H1 (cell line): ENCODE results near the gene UBR3. TPM values are rescaled to one million over a fixed set of nuclear protein-coding genes. Genes with fewer than 3 reads are reported as not detected.

Experiments used
- CTCF ChIA-PET: fragments of 300-600 bp; sonication (Branson Sonifier 250); formaldehyde crosslinking; loops from one replicate; lab custom pipeline; 2021; ENCODE audit not compliant: partially characterized antibody; lab: Charles Lee
- POLR2A ChIA-PET: fragments of 300-600 bp; sonication (Branson Sonifier 250); formaldehyde crosslinking; loops from one replicate; lab custom pipeline; 2021; ENCODE audit warnings: inconsistent platforms; ENCODE audit not compliant: partially characterized antibody; lab: Charles Lee
- DNase-seq, 2 experiments: peaks; one replicate each; pipeline versions ENCODE4 v3.0.0 to v3.0.0-alpha.2; 2010 to 2022; ENCODE audit warnings: low spot score in 2 of 2, low read depth in 1 of 2, mixed read lengths in 1 of 2
- FAIRE-seq: peaks from 2 replicates; lab custom pipeline; 2011; peaks lifted over from hg19 to GRCh38; lab: Jason Lieb, UNC
- H2AFZ ChIP-seq: 2 replicates; pipeline ENCODE4 v1.8.1; 2012; ENCODE audit warnings: low read length, inconsistent platforms
- H2AK5ac ChIP-seq: 2 replicates; pipeline ENCODE4 v1.6.1; 2013; ENCODE audit warnings: low read depth, low read length
- H2BK120ac ChIP-seq: replicated peaks from 2 replicates; pipeline ENCODE3; 2013; ENCODE audit warnings: low read depth, low read length, inconsistent platforms
- H2BK12ac ChIP-seq: 2 replicates; pipeline ENCODE4 v1.6.1; 2013; ENCODE audit warnings: low read depth, low read length
- H2BK15ac ChIP-seq: 2 replicates; pipeline ENCODE4 v1.6.1; 2013; ENCODE audit warnings: low read length
- H2BK20ac ChIP-seq: 2 replicates; pipeline ENCODE4 v1.6.1; 2013; ENCODE audit warnings: low read length
- H2BK5ac ChIP-seq: 2 replicates; pipeline ENCODE4 v1.6.1; 2013; ENCODE audit warnings: low read depth, low read length
- H3K14ac ChIP-seq: 2 replicates; pipeline ENCODE4 v1.6.1; 2013; ENCODE audit warnings: inconsistent platforms; ENCODE audit not compliant: insufficient read length
- H3K18ac ChIP-seq: 2 replicates; pipeline ENCODE4 v1.6.1; 2013; ENCODE audit warnings: low read length; ENCODE audit errors: extremely low read depth
- H3K23ac ChIP-seq: 2 replicates; pipeline ENCODE4 v1.6.1; 2013; ENCODE audit warnings: inconsistent platforms; ENCODE audit not compliant: insufficient read length
- H3K23me2 ChIP-seq: 2 replicates; pipeline ENCODE4 v1.6.1; 2013; ENCODE audit warnings: low read depth, low read length
- H3K27ac ChIP-seq: 2 replicates; pipeline ENCODE4 v1.6.1; 2011; ENCODE audit warnings: low read depth, low read length, inconsistent platforms
- H3K27me3 ChIP-seq, 4 experiments: replicated peaks in 1 of 4; 1 replicate in 1 of 4; 2 replicates in 3 of 4; pipeline versions ENCODE4 v1.6.1 to v1.8.1; 2011 to 2013; ENCODE audit warnings: low read length in 3 of 4, mild to moderate bottlenecking in 3 of 4, inconsistent platforms in 2 of 4, mixed read lengths in 2 of 4, moderate library complexity in 1 of 4; ENCODE audit not compliant: control insufficient read depth in 3 of 4, insufficient read depth in 3 of 4; ENCODE audit errors: extremely low read depth in 1 of 4
- H3K36me3 ChIP-seq, 4 experiments: 2 replicates each; pipeline versions ENCODE4 v1.6.1 to v1.8.1; 2011 to 2013; ENCODE audit warnings: mild to moderate bottlenecking in 4 of 4, low read length in 3 of 4, moderate library complexity in 2 of 4, control low read depth in 1 of 4, inconsistent platforms in 1 of 4; ENCODE audit not compliant: insufficient read depth in 4 of 4, control insufficient read depth in 2 of 4
- H3K4ac ChIP-seq: replicated peaks from 2 replicates; pipeline ENCODE3; 2013; ENCODE audit warnings: low read length, low read depth, mixed read lengths, inconsistent platforms; ENCODE audit not compliant: insufficient read length
- H3K4me1 ChIP-seq, 4 experiments: replicated peaks in 1 of 4; 1 replicate in 1 of 4; 2 replicates in 3 of 4; pipeline versions ENCODE4 v1.6.1 to v1.8.1; 2011 to 2013; ENCODE audit warnings: low read length in 3 of 4, inconsistent platforms in 2 of 4, mixed read lengths in 1 of 4; ENCODE audit not compliant: insufficient read depth in 4 of 4, control insufficient read depth in 3 of 4
- H3K4me2 ChIP-seq, 2 experiments: 2 replicates each; pipeline versions ENCODE4 v1.6.1 to v1.8.1; 2011 to 2013; ENCODE audit warnings: low read depth in 2 of 2, low read length in 2 of 2, control low read depth in 1 of 2, inconsistent platforms in 1 of 2, mild to moderate bottlenecking in 1 of 2; ENCODE audit not compliant: insufficient read depth in 1 of 2
- H3K4me3 ChIP-seq, 4 experiments: fragments of 200-600, 300-600 bp in 1 of 4; sonication (generic), shearing (Covaris generic), sonication (Bioruptor Twin) in 1 of 4; 2 replicates each; pipeline versions ENCODE4 v1.5.1 to v1.8.1; 2011 to 2016; ENCODE audit warnings: low read length in 4 of 4, low read depth in 3 of 4, control low read depth in 2 of 4, inconsistent platforms in 2 of 4, mild to moderate bottlenecking in 2 of 4, mixed read lengths in 1 of 4, moderate library complexity in 1 of 4; ENCODE audit not compliant: insufficient read depth in 2 of 4; ENCODE audit errors: extremely low read depth in 1 of 4
- H3K56ac ChIP-seq: replicated peaks from 2 replicates; pipeline ENCODE3; 2013; ENCODE audit warnings: low read depth, mild to moderate bottlenecking, mixed read lengths, low read length, inconsistent platforms; ENCODE audit not compliant: insufficient read length
- H3K79me1 ChIP-seq: 2 replicates; pipeline ENCODE4 v1.6.1; 2013; ENCODE audit warnings: low read depth, low read length, control low read depth
- H3K79me2 ChIP-seq, 2 experiments: 2 replicates each; pipeline versions ENCODE4 v1.6.1 to v1.8.1; 2012 to 2013; ENCODE audit warnings: low read length in 2 of 2, mild to moderate bottlenecking in 2 of 2, inconsistent platforms in 1 of 2; ENCODE audit not compliant: insufficient read depth in 2 of 2, control insufficient read depth in 1 of 2
- H3K9ac ChIP-seq, 4 experiments: replicated peaks in 1 of 4; 1 replicate in 1 of 4; 2 replicates in 3 of 4; pipeline versions ENCODE4 v1.6.1 to v1.8.1; 2011 to 2013; ENCODE audit warnings: low read depth in 3 of 4, low read length in 3 of 4, control low read depth in 2 of 4, mild to moderate bottlenecking in 2 of 4, moderate library complexity in 2 of 4, inconsistent platforms in 1 of 4; ENCODE audit errors: extremely low read depth in 1 of 4
- H3K9me3 ChIP-seq, 2 experiments: 2 replicates each; pipeline versions ENCODE4 v1.6.1 to v1.8.1; 2012 to 2013; ENCODE audit warnings: mild to moderate bottlenecking in 2 of 2, moderate library complexity in 2 of 2, control low read depth in 1 of 2, inconsistent platforms in 1 of 2, low read depth in 1 of 2, low read length in 1 of 2, mixed read lengths in 1 of 2; ENCODE audit not compliant: insufficient read depth in 2 of 2
- H4K20me1 ChIP-seq, 2 experiments: replicated peaks in 1 of 2; 2 replicates each; pipeline versions ENCODE3 to v1.8.1; 2011 to 2013; ENCODE audit warnings: inconsistent platforms in 2 of 2, low read length in 2 of 2, mild to moderate bottlenecking in 1 of 2; ENCODE audit not compliant: insufficient read depth in 2 of 2, control insufficient read depth in 1 of 2
- H4K5ac ChIP-seq: 2 replicates; pipeline ENCODE4 v1.6.1; 2013; ENCODE audit warnings: low read length, low read depth, mixed read lengths, inconsistent platforms; ENCODE audit not compliant: insufficient read length
- H4K8ac ChIP-seq: 2 replicates; pipeline ENCODE4 v1.8.0; 2013; ENCODE audit warnings: mild to moderate bottlenecking, moderate library complexity, low read length, inconsistent platforms; ENCODE audit not compliant: insufficient read depth; ENCODE audit errors: extremely low read depth
- H4K91ac ChIP-seq: replicated peaks from 2 replicates; pipeline ENCODE3; 2013; ENCODE audit warnings: low read length, mixed read lengths, inconsistent platforms; ENCODE audit not compliant: insufficient read length
- BCL11A ChIP-seq, 2 experiments: IDR thresholded peaks; one replicate each; pipeline ENCODE4 v1.6.1; 2011; ENCODE audit warnings: low read depth in 2 of 2, low read length in 2 of 2, mild to moderate bottlenecking in 2 of 2
- CHD1 ChIP-seq: IDR thresholded peaks from 2 replicates; pipeline ENCODE4 v1.6.1; 2012; ENCODE audit warnings: low read depth, low read length, improper control_type of control experiment
- EGR1 ChIP-seq: IDR thresholded peaks from 2 replicates; pipeline ENCODE4 v1.6.1; 2011; ENCODE audit warnings: low read depth, low read length, borderline replicate concordance
- HDAC6 ChIP-seq: IDR thresholded peaks from one replicate; pipeline ENCODE4 v1.7.1; 2012; ENCODE audit warnings: low read depth, mild to moderate bottlenecking, inconsistent platforms, low read length, moderate library complexity
- PHF8 ChIP-seq: fragments of 200-600 bp; sonication (generic); conservative IDR thresholded peaks from 2 replicates; pipeline ENCODE4 v1.7.1; 2012; ENCODE audit warnings: low read depth, mild to moderate bottlenecking, inconsistent platforms, low read length, moderate library complexity
- POLR2A ChIP-seq, 2 experiments: IDR thresholded peaks; 1 replicate in 1 of 2; 2 replicates in 1 of 2; pipeline ENCODE4 v1.6.1; 2011; ENCODE audit warnings: low read depth in 2 of 2, low read length in 2 of 2, mild to moderate bottlenecking in 2 of 2; ENCODE audit errors: control extremely low read depth in 1 of 2
- RAD21 ChIP-seq, 2 experiments: IDR thresholded peaks in 1 of 2; conservative IDR thresholded peaks in 1 of 2; 2 replicates each; pipeline ENCODE4 v1.6.1; 2011; ENCODE audit warnings: low read depth in 2 of 2, low read length in 2 of 2, improper control_type of control experiment in 1 of 2, inconsistent platforms in 1 of 2, mild to moderate bottlenecking in 1 of 2, moderate library complexity in 1 of 2
- SIX5 ChIP-seq: IDR thresholded peaks from 2 replicates; pipeline ENCODE4 v1.6.1; 2011; ENCODE audit warnings: mild to moderate bottlenecking, low read depth, low read length
- TAF7 ChIP-seq: optimal IDR thresholded peaks from 2 replicates; pipeline ENCODE3; 2011; ENCODE audit warnings: low read depth, mild to moderate bottlenecking, inconsistent platforms, low read length, moderate library complexity, borderline replicate concordance
- YY1 ChIP-seq: IDR thresholded peaks from 2 replicates; pipeline ENCODE4 v1.6.1; 2011; ENCODE audit warnings: low read depth, mild to moderate bottlenecking, low read length
- WGBS, 2 experiments: shearing (Covaris generic) in 1 of 2; methylation state at CpG; one replicate each; pipeline versions ENCODE4 v1.1.6 to v1.1.7; 2013 to 2015; ENCODE audit warnings: low lambda C conversion rate in 2 of 2, mixed read lengths in 2 of 2, inconsistent platforms in 1 of 2, low coverage in 1 of 2, missing lambda C conversion rate in 1 of 2; ENCODE audit not compliant: insufficient replicate concordance in 2 of 2, insufficient coverage in 1 of 2, insufficient read length in 1 of 2; ENCODE audit errors: extremely low coverage in 1 of 2, missing lambda C conversion rate in 1 of 2; 5-methylcytosine and 5-hydroxymethylcytosine counted together
- polyA plus RNA-seq, 7 experiments: library from polyadenylated mRNA; depleted of rRNA in 3 of 7; stranded (reverse) in 5 of 7; unstranded in 2 of 7; fragments of >200 nt in 5 of 7; fragments of 200-250 nt in 2 of 7; gene quantifications; 1 replicate in 5 of 7; 2 replicates in 1 of 7; 4 replicates in 1 of 7; pipeline versions ENCODE4 v1.2.1 to v1.2.3, GENCODE V29; 2011 to 2013; ENCODE audit warnings: missing spikeins in 2 of 7, mixed read lengths in 2 of 7
- total RNA-seq: library from RNA; stranded (reverse); fragmentation: NEBNext Ultra II Directional; extraction: Animal tissue kit (Norgen Biotek cat#: 25700); gene quantifications from 2 replicates; pipeline ENCODE4 v1.2.1, GENCODE V29; 2021
- TF ChIP-seq, protein P1 (sequence below): IDR thresholded peaks from 2 replicates; pipeline ENCODE4 v1.6.1; 2012; ENCODE audit warnings: low read length, inconsistent platforms

UBR3 gene
- total and polyA plus RNA-seq, 2 of the 8 experiments (the other 6 are each of a cell fraction or from before 2014, with no cell fraction given) = 3.7 to 17.7 TPM

DNA sequence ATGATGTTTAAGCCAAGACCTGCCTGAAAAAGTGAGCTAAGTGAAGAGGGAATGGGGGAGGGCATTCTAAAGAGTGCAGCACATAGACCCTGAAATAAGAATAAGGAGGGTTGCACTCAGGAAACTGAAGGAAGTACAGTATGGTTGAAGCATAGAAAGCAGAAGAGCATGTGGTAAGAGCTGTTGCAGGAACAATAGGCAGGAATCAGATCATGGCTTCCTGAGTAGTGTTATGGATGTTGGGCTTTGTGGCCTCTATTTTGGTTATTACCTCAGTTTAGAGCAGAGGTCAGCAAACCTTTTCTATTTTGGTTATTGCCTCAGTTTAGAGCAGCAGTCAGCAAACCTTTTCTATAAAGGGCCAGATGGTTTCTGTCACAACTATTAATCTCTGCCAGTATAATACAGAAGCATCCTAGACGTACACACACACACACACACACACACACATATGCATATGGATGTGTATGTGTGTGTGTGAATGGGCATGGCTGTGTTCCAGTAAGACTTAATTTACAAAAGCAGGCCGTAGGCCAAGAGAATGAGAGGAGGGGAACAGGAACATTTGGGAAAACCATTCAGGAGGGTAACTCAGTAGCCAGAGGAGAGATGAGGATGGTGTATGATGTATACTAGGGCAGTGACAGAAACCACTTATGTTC, 259.6 kb downstream of the UBR3 start:
- Histone ChIP-seq H3K9ac (no peak overlapping the region; a peak in 1 of 7 replicates), H3K79me2 (no peaks in the 10 kb centered on the region), H4K8ac (no peak overlapping the region), H2BK15ac (no peak overlapping the region), H3K4me1 (peaks cover 2 to 26% (median 19%) of the 10 kb centered on the region in 4 experiments; a peak in 4 of 7 replicates), H2BK12ac (peak overlapping the region; percentile 7; the same call in 1 of the 2 replicates), H3K9me3 (peaks cover 4 to 7% of the 10 kb centered on the region in 2 experiments; a peak in 3 of 4 replicates), H3K79me1 (no peaks in the 10 kb centered on the region), H2AK5ac (peak overlapping the region; percentile 88; the same call in 1 of the 2 replicates), H4K5ac (peak overlapping the region; percentile 53), H2AFZ (no peak overlapping the region), H3K36me3 (peaks cover 0 to 3% (median 0%) of the 10 kb centered on the region in 4 experiments; a peak in 1 of 8 replicates), H3K27ac (no peak overlapping the region), H3K27me3 (no peaks in the 10 kb centered on the region), H2BK120ac (peak overlapping the region; percentile 33), H3K4me3 (no peak overlapping the region; a peak in 1 of 8 replicates), H3K14ac (no peak overlapping the region), H3K56ac (no peak overlapping the region), H3K4me2 (peak overlapping the region in 1 of 2 experiments; percentile 65; a peak in 2 of 4 replicates), H2BK5ac (peak overlapping the region; percentile 36; the same call in 1 of the 2 replicates), H4K91ac (peak overlapping the region; percentile 67), H2BK20ac (peak overlapping the region; percentile 56), H3K18ac (peak overlapping the region; percentile 65), H3K4ac (peak overlapping the region; percentile 25), H3K23me2 (no peaks in the 10 kb centered on the region), H4K20me1 (no peaks in the 10 kb centered on the region), H3K23ac (no peak overlapping the region)
- DNase-seq = no peak
- no peak for FAIRE-seq
- ChIA-PET CTCF (interaction anchor here (1.6 kb wide), 1 partner anchor 10 kb away, joined by 6 read pairs; no protein-coding TSS in a partner anchor), POLR2A (no interaction called here)
- WGBS, 2 experiments = 75% methylated on average over 2 of the region's 2 CpGs; no CpG with 5 or more reads in 1 of the 2 experiments
- TF ChIP-seq, protein P1, sequence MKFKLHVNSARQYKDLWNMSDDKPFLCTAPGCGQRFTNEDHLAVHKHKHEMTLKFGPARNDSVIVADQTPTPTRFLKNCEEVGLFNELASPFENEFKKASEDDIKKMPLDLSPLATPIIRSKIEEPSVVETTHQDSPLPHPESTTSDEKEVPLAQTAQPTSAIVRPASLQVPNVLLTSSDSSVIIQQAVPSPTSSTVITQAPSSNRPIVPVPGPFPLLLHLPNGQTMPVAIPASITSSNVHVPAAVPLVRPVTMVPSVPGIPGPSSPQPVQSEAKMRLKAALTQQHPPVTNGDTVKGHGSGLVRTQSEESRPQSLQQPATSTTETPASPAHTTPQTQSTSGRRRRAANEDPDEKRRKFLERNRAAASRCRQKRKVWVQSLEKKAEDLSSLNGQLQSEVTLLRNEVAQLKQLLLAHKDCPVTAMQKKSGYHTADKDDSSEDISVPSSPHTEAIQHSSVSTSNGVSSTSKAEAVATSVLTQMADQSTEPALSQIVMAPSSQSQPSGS = no peak
- TF ChIP-seq RAD21 (IDR thresholded peaks at IDR 0.05 in 1 of 2, conservative IDR thresholded peaks at IDR 0.05 in 1 of 2; ENCODE audit: low read depth in 2 of 2, low read length in 2 of 2) = no peak
- no peak for TF ChIP-seq BCL11A (IDR thresholded peaks at IDR 0.05; ENCODE audit: low read depth in 2 of 2, low read length in 2 of 2)
- no peak for TF ChIP-seq CHD1
- no peak for TF ChIP-seq PHF8
- TF ChIP-seq HDAC6 = no peak
- TF ChIP-seq POLR2A (IDR thresholded peaks at IDR 0.05; ENCODE audit: control extremely low read depth in 1 of 2, low read depth in 2 of 2, low read length in 2 of 2) = no peak
- no peak for TF ChIP-seq SIX5
- no peak for TF ChIP-seq YY1
- TF ChIP-seq TAF7 = no peak
- no peak for TF ChIP-seq EGR1
